CD4-positive, alpha-beta T cell treated with Interleukin-4 for 1 hour (primary cell): ENCODE data around the gene SYNJ2BP.

Experiments used
- DNase-seq, 2 donors: peaks; one replicate each; pipeline ENCODE4 v3.0.0-alpha.2; 2020 to 2022

The SYNJ2BP gene

GRCh38 chr14:70391493-70392391 is 25.1 kb downstream of the SYNJ2BP start:
- no peak for DNase-seq

- DNase-seq = no peak
Measured at GRCh38 chr14:70382536-70382935, 34.4 kb downstream of the SYNJ2BP start.

GRCh38 chr14:70380824-70381223 is 36.1 kb downstream of the SYNJ2BP start:
- no peak for DNase-seq

- DNase-seq = no peak
Measured at GRCh38 chr14:70378696-70379095, 38.2 kb downstream of the SYNJ2BP start.
